ENCODE results near the gene ARID3A.

DNA sequence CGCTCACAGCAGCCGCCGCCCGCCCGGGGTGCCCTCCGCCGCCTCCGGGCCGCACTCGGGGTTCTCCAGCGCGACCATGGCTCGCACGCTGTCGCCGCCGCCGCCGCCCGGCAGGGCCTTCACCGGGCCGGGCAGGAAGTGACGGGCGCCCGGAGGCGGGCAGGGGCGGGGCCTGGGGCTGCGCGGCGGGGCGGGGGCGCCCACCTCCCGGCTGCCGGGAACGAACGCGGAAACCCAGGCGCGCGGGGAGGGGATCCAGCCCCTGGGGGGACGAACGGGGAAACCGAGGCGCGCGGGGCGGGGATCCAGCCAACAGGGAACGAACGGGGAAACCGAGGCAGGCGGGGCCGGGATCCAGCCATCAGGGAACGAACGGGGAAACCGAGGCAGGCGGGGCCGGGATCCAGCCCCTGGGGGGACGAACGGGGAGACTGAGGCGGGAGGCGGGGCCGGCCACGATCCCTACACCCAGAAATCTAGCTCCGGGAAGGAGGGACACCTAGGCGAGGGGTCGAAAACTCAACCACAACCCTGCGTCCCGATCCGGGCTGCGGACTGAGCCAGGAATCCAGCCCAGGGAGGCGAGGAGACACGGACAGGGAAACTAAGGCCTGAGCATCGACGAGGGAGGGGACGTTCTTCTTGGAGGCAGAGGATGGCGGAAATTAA lies 12.6 kb upstream of the ARID3A start, which contains the start of gene R3HDM4:
- TF ChIP-seq POLR2A (IDR thresholded peaks at IDR 0.05): peak; percentile 47 to 73
- TF ChIP-seq, protein P1, sequence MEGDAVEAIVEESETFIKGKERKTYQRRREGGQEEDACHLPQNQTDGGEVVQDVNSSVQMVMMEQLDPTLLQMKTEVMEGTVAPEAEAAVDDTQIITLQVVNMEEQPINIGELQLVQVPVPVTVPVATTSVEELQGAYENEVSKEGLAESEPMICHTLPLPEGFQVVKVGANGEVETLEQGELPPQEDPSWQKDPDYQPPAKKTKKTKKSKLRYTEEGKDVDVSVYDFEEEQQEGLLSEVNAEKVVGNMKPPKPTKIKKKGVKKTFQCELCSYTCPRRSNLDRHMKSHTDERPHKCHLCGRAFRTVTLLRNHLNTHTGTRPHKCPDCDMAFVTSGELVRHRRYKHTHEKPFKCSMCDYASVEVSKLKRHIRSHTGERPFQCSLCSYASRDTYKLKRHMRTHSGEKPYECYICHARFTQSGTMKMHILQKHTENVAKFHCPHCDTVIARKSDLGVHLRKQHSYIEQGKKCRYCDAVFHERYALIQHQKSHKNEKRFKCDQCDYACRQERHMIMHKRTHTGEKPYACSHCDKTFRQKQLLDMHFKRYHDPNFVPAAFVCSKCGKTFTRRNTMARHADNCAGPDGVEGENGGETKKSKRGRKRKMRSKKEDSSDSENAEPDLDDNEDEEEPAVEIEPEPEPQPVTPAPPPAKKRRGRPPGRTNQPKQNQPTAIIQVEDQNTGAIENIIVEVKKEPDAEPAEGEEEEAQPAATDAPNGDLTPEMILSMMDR (IDR thresholded peaks at IDR 0.05): no peak

Measured in uterus (tissue), 2 donors.